Measurements from ENCODE around the gene HTR2B.
"Not testable (repeated sequence)": the region's sequence is repeated elsewhere in the genome, so short reads cannot be mapped to it uniquely, and the experiment has no call there.

The HTR2B gene

GRCh38 chr2:231124838-231125568 is at the start of gene HTR2B:
TSS of gene HTR2B (minus strand) at chr2:231125042. CDS start at chr2:231123764, 1,278 bp downstream.
- no peak for DNase-seq

GRCh38 chr2:231174211-231174651 is 49.4 kb upstream of the HTR2B start:
- DNase-seq: no peak

DNA sequence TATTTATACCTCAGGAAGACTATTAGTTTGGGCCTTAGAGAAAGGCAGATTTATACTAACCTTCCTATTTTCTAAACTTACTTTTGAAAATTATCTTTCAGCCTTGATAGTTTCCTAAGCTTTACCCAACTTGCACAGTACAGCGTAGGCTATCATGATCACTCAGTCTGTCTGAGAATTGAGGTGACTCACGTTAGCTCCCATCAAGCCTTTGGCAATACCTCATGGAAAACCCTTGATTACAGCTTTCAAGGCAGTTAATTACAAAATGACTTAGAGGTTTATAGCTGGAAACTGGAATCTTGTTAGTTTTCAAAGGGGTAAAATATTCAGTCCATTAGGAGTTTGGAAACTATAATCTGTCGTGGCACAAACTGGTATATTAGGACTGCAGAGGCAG is 47.2 kb upstream of the HTR2B start:
- DNase-seq: no peak

- no peak for DNase-seq
These were observed 45.2 kb upstream of the HTR2B start for GRCh38 chr2:231170055-231170454.

DNA sequence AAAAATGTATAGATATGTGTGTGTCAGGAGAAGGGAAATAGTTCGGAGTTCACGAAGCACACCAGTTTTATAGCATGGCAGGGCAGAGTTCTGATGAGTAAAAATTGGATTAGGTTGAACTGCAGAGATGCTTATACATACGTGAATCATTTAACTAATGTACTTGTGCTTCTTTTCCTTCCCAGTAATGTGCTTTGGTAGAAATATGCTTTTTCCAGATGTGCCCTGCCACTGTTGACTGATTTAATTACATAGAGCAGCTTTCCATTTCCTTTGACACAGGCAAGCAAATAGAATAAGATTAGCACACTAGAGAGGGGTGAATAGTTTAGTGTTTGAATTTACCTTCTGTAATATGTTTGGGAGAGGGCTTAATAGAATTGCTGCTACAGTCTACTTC is 44.6 kb upstream of the HTR2B start:
- no peak for DNase-seq

DNA sequence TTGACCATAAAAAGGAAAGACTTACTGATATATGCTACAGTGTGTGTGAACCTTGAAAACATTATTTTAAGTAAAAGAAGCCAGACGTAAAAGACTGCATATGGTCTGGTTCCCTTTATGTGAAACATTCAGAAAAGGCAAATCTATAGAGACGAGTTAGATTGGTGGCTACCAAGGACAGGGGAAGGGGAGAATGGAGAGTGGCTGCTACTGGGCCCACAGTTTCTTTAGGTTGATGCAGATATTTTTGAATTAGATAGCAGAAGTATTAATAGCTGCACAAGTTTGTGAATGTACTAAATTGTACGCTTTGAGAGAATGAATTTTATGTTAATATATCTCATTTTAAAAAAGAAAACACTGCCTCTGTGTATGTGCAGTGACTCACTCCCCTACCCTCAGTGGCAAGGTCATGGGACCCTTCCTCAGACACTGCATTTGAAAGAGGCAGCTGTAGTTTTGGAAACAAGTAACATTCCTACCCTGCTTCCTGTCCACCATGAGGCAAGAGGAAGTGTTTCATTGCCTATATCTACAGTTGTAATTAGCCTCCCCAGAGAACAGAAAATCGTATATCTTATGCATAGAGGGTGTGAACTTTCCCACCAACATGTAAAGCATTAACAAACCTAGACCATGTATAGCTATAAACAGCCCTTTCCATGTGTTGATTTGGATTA is 43.8 kb upstream of the HTR2B start:
- DNase-seq: no peak

GRCh38 chr2:231167745-231168459 is 43.1 kb upstream of the HTR2B start:
- no peak for DNase-seq

GRCh38 chr2:231163414-231164095 is 38.7 kb upstream of the HTR2B start:
- no peak for DNase-seq

DNA sequence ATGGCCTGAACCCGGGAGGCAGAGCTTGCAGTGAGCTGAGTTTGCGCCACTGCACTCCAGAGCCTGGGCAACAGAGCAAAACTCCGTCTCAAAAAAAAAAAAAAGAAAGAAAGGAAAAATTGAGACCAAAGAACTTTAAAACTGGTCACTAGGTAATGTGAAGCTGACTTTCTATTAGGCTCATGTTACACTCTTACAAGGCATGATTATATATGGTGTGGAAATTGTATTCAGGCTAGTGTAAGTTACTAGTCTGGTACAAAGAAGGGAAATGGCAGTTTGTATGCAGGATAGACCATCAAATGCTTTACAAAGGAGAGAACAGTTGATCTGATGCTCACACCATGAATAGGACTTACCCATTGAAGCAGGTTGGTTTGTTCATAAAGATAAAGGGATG is 38.2 kb upstream of the HTR2B start:
- DNase-seq: no peak

- DNase-seq: no peak
These were observed 37.1 kb upstream of the HTR2B start for GRCh38 chr2:231161877-231162329.

- no peak for DNase-seq
These were observed 36.5 kb upstream of the HTR2B start for GRCh38 chr2:231161252-231161839.

DNA sequence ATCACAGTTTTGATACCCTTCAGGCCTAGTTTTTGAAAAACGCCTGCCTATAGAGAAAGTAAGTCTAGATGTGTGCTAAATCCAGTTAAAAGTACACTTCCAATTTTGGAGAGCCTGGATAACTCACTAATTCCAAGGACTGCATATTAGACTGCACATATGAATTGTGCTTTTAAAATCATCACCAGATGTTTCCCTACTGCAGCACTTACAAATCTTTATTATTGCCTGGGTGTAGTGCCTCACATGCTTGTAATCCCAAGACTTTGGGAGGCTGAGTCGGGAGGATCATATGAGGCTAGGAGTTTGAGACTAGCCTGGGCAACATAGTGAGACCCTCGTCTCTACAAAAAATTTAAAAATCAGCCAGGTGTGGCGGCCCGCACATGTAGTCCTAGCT is 35.9 kb upstream of the HTR2B start:
- DNase-seq: no peak

DNA sequence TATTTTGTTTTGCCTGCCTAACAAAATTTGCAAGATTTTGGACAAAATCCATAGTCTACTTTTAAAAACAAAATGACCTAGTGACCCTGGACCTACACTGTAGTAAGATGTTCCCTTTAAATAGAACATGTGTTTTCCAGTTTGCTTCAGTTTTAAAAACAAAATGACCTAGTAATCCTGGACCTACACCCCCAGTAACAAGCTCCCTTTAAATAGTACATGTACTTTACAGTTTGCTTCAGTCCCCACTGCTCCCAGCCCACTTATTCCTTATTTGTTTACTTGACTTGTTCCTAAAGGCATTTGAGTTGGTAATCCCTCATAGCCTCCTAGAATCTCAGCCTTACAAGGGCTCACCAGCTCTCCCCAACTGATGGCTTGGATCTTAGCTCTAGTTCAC is 34.5 kb upstream of the HTR2B start:
- DNase-seq: no peak

- no peak for DNase-seq
These were observed 28.1 kb upstream of the HTR2B start for GRCh38 chr2:231152800-231153557.

GRCh38 chr2:231146665-231147064 is 21.8 kb upstream of the HTR2B start:
- no peak for DNase-seq

- no peak for DNase-seq
These were observed 20.1 kb upstream of the HTR2B start for GRCh38 chr2:231144896-231145295.

- DNase-seq: not testable (repeated sequence)
These were observed 16.0 kb upstream of the HTR2B start for GRCh38 chr2:231140808-231141207.

DNA sequence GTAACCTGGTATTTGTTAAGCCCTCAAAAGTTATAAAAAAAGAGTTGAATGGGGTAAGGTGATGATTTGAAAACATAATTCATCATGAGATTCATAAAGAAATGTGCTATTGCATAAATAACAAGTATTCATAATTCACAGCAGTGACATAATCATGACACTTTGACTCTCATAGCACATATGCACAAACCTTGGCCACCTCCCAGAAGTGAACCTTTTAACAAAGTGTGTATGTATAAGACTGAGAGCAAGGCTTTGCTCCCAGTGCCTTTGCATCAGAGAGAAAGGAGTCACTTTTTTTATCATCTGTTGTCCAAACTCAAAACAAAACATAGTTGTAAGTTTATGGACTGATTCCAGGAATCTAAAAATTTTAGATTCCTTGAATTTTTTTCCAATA is 15.0 kb upstream of the HTR2B start:
- DNase-seq: no peak

GRCh38 chr2:231138699-231139098 is 13.9 kb upstream of the HTR2B start:
- DNase-seq: peak; percentile 60

DNA sequence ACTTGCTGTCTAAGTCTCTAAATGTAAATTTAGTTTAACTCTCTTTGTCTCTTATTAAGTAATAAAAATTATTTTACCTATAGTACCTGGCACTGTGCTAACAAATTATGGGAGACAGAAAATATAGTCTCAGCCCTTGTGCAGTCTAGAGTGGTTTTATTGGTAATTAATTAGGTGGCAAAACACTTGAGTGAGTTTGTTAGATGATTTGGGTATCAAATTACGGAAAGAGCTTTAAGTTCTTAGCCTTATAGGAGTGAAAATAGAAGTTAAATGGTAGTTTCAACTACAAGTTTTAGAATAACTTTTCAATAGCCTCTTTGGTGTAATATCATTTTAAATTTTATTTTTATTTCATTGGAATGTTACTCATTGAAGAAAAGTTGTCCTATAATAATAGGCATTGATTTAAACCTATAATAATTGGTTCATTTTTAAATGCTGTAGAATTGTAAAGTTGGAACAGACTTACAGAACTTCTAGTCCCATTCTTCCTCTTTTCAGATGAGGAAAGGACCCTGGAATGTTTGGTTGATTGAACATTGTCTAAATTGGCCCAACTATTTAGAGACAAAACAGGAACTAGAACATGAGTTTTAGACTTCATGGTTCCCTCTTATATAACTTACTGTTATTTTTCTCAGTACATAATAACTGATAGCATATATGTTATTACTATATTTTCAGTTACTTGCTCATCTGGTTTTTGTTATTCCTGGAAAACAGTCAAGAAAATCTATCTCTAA is 10.2 kb upstream of the HTR2B start:
- DNase-seq: no peak

Measured in NCI-H1436 (cell line).